ENCODE measurements around the gene OST4. TPM values are rescaled to one million over a fixed set of nuclear protein-coding genes. Genes with fewer than 3 reads are reported as not detected.
A peak's percentile ranks its signal among the peaks of the same experiment; 100 is the strongest.

The OST4 gene
- total RNA-seq, 1 donor from 2014 or later = 323 TPM

DNA sequence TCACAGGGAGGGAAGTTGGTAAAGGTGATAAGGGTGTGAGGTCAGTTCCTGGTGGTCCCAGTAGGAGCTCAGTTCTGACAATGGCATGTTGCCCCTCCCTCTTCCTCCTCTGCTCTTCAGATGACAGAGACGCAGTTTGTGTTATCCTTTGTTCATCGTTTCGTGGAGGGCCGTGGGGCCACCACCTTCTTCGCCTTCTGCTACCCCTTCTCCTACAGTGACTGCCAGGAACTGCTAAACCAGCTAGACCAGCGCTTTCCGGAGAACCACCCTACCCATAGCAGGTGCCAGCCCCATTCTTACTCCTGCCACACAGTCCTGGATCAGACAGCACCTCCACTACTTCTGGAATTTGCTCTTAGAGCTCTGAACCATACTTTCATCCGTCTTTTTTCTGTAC is 17.7 kb downstream of the OST4 start:
- no peak for DNase-seq (ENCODE audit: low spot score)

GRCh38 chr2:27053321-27053720 is 18.1 kb downstream of the OST4 start:
- DNase-seq (ENCODE audit: low spot score) = no peak

GRCh38 chr2:27051902-27052645 is 19.4 kb downstream of the OST4 start:
- DNase-seq (ENCODE audit: low spot score) = no peak

DNA sequence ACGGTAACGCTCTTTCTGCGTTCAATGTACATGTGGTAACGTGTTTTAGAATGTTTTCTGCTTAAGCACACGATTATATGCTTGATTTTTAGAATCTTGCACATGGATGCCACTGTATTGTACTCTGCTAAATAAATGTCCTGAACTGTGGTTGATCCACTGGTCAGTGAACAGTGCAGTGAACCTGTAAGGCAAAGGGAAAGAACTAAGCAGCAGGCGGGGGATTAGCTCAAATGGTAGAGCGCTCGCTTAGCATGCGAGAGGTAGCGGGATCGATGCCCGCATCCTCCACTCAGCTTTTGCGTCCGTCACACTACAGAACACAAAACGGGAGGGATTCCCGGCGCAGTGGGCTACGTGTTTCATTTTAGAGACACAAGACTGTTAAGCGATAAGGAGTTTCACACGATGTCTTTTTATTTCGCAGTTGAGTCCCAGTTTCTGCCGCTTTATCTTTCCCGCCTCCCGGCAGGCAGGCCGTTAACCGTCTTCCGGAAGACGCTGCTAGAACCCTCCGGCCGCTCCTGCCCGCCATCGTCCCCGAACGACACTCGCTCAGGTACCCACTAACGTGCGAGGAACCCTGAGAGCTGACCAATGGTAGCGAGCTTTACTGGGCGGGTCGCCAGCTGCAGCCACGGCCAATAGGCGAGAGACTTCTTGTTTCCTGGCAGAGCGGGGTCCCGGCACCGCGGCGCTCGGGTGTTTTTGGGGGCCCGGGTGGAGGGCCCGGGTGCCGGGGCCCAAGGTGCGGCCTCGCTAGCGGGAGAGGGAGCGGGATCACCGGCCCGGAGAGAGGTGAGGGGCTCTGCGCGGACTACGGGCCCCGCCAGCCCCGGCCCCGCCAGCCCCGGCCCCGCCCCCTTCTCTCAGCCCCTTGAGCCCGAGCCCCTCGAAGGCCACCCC is 20.2 kb downstream of the OST4 start, which contains the start of gene AGBL5:
AGBL5 (plus strand) TSS at position 673 of the 906 bp plus-strand sequence. CDS start 1,291 bp downstream, outside the sequence.
- peak; percentile 96 for DNase-seq (ENCODE audit: low spot score)

- peak; percentile 94 for DNase-seq (ENCODE audit: low spot score)
These were observed 21.0 kb downstream of the OST4 start for GRCh38 chr2:27050281-27050995.

DNA sequence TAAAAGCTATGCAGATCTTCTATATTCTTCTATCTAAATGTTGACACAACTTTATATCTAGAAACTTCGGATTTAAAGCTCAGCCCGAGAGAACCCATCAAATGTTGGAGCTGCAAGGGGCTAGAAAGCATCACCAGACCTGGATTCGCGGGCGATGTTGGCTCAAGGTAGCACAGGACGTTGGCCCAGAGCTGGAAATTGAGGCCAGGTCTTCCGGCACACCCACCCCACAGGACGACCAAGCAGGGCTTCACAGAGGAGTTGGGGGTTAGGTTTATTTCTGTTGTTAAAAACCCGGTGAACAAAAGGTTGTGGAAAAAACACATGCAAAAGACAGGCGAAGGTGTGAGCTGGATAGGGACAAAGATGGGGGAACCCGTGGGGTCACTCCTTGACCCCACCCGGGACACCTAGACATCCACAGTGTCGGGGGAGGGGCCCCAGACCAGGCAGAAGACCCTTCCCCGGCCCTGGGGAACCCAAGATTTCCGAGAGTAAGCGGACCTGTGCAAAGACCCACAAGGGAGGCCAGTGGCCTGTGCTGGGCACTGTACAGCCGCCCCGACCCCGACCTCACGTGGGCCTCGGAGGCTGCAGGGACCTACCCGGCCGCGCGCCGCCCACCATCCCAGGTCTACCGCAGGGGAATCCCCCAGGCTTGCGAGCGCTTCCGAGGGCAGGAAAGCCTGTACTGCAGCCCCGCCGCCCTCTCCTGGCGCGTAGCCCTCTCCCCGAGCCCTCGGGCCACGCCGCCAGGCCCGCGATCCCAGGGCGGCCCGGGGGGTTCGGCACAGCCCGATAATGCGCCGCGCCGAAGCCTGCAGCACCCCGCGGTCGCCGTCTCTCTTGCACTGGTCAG is 21.8 kb downstream of the OST4 start:
- no peak for DNase-seq (ENCODE audit: low spot score)

DNA sequence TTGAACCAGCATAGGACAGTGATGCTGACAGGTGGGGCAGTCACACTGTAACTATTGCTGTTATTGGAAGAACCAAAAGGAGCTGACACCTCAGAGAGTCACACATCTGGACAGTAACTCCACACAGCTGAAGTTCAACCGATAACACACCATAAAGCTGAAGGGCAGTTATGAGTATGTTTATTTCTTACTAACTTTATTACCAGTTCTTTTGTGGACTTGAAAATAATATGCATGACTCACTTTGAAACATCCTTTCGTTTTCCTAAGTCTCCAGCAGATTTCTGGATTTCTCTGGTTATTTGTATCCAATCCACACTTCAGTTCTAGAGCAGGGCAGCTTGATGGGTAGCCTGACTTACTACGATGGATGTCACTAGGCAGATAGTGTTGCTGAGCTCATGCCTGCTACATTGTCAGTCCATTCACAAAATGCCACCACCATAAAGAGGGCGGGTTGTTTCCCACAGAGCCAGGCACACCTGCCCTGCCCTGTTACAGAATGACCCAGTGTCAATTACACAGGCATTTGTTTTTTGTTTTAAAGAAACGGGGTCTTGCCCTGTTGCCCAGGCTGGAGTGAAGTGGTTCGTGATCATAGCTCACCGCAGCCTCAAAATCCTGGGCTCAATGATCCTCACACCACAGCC is 28.3 kb downstream of the OST4 start:
- DNase-seq (ENCODE audit: low spot score) = no peak

GRCh38 chr2:27042159-27042661 is 29.2 kb downstream of the OST4 start:
- no peak for DNase-seq (ENCODE audit: low spot score)

- no peak for DNase-seq (ENCODE audit: low spot score)
These were observed 29.7 kb downstream of the OST4 start for GRCh38 chr2:27041752-27042151.

- DNase-seq (ENCODE audit: low spot score) = no peak
These were observed 31.2 kb downstream of the OST4 start for GRCh38 chr2:27040282-27040681.

DNA sequence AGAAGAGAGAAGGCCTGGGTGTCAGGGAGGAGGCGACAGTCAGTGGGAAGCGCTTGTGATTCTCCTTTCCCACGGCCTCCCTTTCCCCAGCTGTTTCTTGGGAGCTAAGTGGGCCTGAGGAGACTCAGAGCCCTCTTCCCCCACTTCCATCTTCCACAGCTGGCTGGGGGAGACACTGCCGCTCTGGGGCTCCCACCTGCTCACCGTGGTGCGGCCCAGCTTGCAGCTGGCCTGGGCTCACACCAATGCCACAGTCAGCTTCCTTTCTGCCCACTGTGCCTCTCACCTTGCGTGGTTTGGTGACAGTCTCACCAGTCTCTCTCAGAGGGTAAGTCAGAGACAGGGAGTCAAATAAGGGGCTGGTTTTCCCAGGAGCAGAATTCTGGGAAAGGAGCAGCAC is 31.6 kb downstream of the OST4 start:
- no peak for DNase-seq (ENCODE audit: low spot score)

GRCh38 chr2:27039426-27039825 is 32.0 kb downstream of the OST4 start:
- no peak for DNase-seq (ENCODE audit: low spot score)

GRCh38 chr2:27038631-27039339 is 32.7 kb downstream of the OST4 start:
- no peak for DNase-seq (ENCODE audit: low spot score)

DNA sequence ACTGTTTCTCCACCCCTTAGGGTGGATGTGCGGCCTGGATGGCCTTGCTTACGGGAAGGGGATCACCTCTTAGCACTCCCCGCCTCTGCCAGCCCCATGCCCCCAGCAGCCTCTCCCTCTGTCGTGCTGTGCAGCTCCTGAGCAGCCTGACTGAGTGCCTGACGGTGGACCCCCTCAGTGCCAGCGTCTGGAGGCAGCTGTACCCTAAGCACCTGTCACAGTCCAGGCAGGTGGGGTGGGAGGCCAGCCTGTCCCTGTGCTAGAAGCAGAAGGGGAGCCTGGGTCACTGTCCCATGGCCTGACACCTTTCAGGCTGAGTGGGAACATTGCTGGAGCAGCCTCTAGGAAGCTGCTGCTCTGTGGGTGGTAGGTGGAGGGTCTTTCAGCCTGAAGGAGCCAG is 33.4 kb downstream of the OST4 start:
- no peak for DNase-seq (ENCODE audit: low spot score)

DNA sequence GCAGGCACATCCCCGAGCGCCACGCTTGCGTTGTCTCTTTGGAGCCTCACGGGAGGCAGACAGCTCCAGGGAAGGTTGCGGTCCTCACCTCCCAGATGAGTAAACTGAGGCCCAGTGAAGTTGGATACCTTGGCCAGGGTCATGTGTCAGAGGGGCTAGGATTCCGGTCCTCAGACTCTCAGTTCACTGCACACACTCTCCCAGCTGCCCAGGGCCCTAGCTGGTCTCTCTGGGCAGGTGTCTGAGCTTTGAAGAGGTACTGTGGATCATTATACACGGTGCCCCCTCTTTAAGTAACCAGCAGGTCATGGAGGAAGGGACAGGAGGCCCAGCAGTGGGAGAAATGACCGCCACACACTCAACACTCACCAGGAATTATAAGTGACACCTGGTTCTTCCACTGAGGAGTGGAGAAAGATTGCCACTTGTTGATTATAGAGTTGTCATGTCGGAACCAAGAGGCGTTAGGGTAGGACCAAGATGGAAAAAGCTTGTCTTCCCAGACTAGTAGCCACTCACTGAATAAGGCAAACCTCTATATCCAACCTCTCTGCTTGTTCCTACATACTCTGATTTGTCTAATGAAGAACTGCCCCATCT is 38.1 kb downstream of the OST4 start:
- no peak for DNase-seq (ENCODE audit: low spot score)

DNA sequence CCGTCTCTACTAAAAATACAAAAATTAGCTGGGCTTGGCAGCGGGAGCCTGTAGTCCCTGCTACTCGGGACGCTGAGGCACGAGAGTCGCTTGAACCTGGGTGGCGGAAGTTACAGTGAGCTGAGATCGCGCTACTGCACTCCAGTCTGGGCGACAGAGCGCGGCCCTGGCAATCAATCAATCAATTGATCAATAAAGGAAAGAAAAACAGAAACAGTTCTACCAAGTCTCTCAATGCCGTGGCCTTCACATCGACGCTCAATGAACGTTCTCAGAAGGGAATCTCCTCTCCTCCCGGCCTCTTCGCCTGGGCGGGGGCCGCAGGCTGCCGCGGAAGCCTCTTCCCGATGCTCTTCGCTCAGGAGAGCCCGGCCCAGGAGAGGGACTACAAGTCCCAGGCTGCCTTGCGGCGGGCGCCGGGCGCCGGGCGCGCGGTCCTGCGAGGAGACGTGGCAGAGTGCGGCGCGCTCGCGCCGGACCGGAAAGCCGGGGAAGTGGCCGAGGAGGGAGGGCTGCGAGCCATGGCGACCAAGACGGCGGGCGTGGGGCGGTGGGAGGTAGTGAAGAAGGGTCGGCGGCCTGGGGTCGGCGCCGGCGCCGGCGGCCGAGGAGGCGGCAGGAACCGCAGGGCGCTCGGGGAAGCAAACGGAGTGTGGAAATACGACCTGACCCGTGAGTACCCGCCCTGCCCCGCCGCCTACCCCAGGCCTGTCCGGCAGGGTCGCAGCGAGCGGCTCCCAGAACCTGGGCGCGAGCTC is 38.8 kb downstream of the OST4 start, which contains the start of gene TMEM214:
TMEM214 (plus strand) TSS at position 471 of the 758 bp plus-strand sequence; CDS start at position 522, 51 bp downstream.
- peak; percentile 89 for DNase-seq (ENCODE audit: low spot score)

GRCh38 chr2:27029051-27029450 is 42.4 kb downstream of the OST4 start:
- DNase-seq (ENCODE audit: low spot score) = no peak

DNA sequence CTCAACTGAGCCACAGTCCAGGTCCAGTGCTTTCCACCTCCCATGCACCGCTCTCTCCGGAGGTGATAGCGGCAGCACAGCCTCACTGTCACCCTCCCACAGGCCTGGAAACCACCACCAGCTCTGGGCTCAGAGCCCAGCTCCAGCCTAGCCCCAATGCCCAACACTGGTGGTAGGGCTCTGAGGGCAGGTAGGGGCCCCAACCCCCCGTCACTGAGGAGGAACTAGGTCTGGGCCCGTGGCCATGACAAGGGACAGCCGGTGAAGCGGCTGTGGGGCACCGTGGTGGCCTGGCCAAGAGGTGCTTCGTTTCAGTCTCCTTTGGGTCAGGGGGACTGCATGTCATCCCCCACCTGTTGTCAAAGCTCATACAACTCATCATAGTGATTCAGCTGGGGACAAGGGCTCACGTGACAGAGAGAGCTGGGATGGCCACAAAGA is 44.2 kb downstream of the OST4 start:
- no peak for DNase-seq (ENCODE audit: low spot score)
